RWPE2 (cell line): ENCODE measurements around the gene MMP19.

Experiments
- ATAC-seq: fragments of 200-7000 bp; cut with Tn5 transposase; 3 replicates; pipeline ENCODE4 v1.9.1; 2021; ENCODE audit warnings: low read depth
- DNase-seq: peaks from one replicate; pipeline ENCODE4 v3.0.0-alpha.2; 2020; ENCODE audit warnings: low spot score
- H3K27ac ChIP-seq: fragments of 450-650 bp; 2 replicates; pipeline ENCODE4 v1.5.1; 2017; ENCODE audit warnings: mild to moderate bottlenecking; ENCODE audit not compliant: poor library complexity, severe bottlenecking
- H3K27me3 ChIP-seq: fragments of 250-450 bp; sonication (Bioruptor Pico); 2 replicates; pipeline ENCODE4 v1.5.1; 2021; ENCODE audit warnings: mild to moderate bottlenecking, moderate library complexity; ENCODE audit not compliant: insufficient read depth, poor library complexity, severe bottlenecking
- H3K36me3 ChIP-seq: fragments of 250-450 bp; sonication (Bioruptor Pico); 2 replicates; pipeline ENCODE4 v1.5.1; 2020; ENCODE audit warnings: low read depth, mild to moderate bottlenecking, moderate library complexity
- H3K4me1 ChIP-seq: fragments of 250-450 bp; sonication (Bioruptor Pico); 2 replicates; pipeline ENCODE4 v1.5.1; 2021; ENCODE audit warnings: mild to moderate bottlenecking, moderate library complexity; ENCODE audit not compliant: insufficient read depth, poor library complexity, severe bottlenecking
- H3K4me3 ChIP-seq: fragments of 250-450 bp; sonication (Bioruptor Pico); 2 replicates; pipeline ENCODE4 v1.5.1; 2021; ENCODE audit warnings: mild to moderate bottlenecking, moderate library complexity; ENCODE audit not compliant: severe bottlenecking
- H3K9me3 ChIP-seq: fragments of 250-450 bp; sonication (Bioruptor Pico); 2 replicates; pipeline ENCODE4 v1.5.1; 2021; ENCODE audit warnings: mild to moderate bottlenecking, moderate library complexity; ENCODE audit not compliant: severe bottlenecking
- CTCF ChIP-seq: fragments of 450-650 bp; IDR thresholded peaks from one replicate; pipeline ENCODE4 v1.5.1; 2017; ENCODE audit warnings: mild to moderate bottlenecking, moderate library complexity; ENCODE audit not compliant: poor library complexity, severe bottlenecking

MMP19 gene

GRCh38 chr12:55845361-55845760 lies 2.6 kb upstream of the MMP19 start:
- no peak for TF ChIP-seq CTCF
- Histone ChIP-seq H3K9me3 (no peaks in the 10 kb centered on the region), H3K4me1 (peaks cover 16% of the 10 kb centered on the region), H3K36me3 (no peaks in the 10 kb centered on the region), H3K4me3 (no peak overlapping the region), H3K27me3 (no peaks in the 10 kb centered on the region), H3K27ac (peak overlapping the region; percentile 97)
- ATAC-seq (no peak), DNase-seq (no peak)

DNA sequence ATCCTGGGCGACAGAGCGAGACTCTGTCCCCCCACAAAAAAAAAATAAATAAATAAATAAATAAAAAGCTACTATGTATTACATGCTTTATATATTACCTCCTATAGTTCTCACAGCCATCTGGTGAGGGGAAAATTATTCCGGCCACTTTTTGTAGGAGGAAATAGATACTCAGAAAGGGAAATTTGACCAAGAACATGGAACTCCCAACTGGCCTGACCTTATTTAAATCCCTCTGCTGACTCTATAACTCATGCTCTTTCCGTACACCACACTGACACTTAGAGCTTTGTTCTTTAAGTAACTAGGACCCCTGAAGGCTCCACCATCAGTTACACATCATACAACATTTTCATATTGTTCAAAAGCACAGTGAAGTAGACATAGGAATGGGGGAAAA lies 2.2 kb upstream of the MMP19 start:
- TF ChIP-seq CTCF: no peak
- no peaks in the 10 kb centered on the region for H3K36me3 ChIP-seq
- H3K4me1 ChIP-seq: peaks cover 16% of the 10 kb centered on the region
- no peak overlapping the region for H3K4me3 ChIP-seq
- ATAC-seq (no peak), DNase-seq (no peak)
- no peak overlapping the region for H3K27ac ChIP-seq
- no peaks in the 10 kb centered on the region for H3K27me3 ChIP-seq
- H3K9me3 ChIP-seq: no peaks in the 10 kb centered on the region

GRCh38 chr12:55843431-55843830 lies 695 bp upstream of the MMP19 start:
- ATAC-seq (no peak), DNase-seq (no peak)
- Histone ChIP-seq H3K4me1 (peaks cover 13% of the 10 kb centered on the region), H3K9me3 (no peaks in the 10 kb centered on the region), H3K27me3 (no peaks in the 10 kb centered on the region), H3K4me3 (no peak overlapping the region), H3K36me3 (no peaks in the 10 kb centered on the region), H3K27ac (peak overlapping the region; percentile 35)
- no peak for TF ChIP-seq CTCF

DNA sequence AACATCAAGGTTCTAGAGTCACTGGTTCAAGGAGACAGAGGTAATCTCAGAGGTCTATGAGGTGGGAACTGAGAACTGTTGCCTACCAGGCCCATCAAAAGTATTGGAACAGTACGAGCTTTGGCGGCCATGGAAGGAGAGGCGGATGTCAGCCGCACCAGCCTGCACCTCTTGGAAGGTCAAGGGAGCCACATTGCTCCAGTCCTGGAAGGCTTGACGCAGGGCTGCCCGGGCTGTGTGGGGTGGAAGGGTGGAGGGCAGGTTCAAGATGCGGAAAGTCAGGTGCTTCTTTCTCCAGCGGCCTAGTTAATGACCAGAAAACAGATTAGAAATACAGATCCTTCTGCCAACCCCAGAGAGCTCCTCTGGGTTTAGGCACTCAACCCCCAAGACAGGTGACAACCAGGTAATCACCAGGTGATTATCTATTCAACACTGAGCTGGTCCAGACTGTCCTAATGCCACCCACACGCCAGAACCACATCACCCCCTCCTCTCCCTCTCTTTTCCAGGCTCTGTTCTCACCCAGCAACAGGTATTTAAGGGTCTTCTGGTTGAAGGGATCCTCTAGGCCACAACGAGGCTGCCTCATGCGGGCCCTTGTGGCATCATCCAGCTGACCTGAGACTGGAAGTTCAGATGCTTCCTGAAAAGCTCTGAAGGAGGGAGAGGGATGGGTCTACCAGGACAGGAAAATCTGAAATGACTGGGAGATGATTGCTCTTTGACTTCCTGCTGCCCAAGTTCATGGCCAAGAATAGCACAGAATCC lies 2.0 kb downstream of the MMP19 start:
- no peaks in the 10 kb centered on the region for H3K4me1 ChIP-seq
- no peaks in the 10 kb centered on the region for H3K27me3 ChIP-seq
- H3K36me3 ChIP-seq: no peaks in the 10 kb centered on the region
- no peak overlapping the region for H3K4me3 ChIP-seq
- H3K9me3 ChIP-seq: no peaks in the 10 kb centered on the region
- no peak for TF ChIP-seq CTCF
- no peak for DNase-seq
- ATAC-seq: no peak
- H3K27ac ChIP-seq: no peak overlapping the region
